ENCODE results near the gene HEXD. TPM values are rescaled to one million over a fixed set of nuclear protein-coding genes. Genes with fewer than 3 reads are reported as not detected.

The HEXD gene
- total and polyA plus RNA-seq, 10 of the 15 experiments (the other 5 are each of a cell fraction or from before 2014, with no cell fraction given), result 1.6 to 24.2 (median 7.0) TPM

- TF ChIP-seq, protein P1, sequence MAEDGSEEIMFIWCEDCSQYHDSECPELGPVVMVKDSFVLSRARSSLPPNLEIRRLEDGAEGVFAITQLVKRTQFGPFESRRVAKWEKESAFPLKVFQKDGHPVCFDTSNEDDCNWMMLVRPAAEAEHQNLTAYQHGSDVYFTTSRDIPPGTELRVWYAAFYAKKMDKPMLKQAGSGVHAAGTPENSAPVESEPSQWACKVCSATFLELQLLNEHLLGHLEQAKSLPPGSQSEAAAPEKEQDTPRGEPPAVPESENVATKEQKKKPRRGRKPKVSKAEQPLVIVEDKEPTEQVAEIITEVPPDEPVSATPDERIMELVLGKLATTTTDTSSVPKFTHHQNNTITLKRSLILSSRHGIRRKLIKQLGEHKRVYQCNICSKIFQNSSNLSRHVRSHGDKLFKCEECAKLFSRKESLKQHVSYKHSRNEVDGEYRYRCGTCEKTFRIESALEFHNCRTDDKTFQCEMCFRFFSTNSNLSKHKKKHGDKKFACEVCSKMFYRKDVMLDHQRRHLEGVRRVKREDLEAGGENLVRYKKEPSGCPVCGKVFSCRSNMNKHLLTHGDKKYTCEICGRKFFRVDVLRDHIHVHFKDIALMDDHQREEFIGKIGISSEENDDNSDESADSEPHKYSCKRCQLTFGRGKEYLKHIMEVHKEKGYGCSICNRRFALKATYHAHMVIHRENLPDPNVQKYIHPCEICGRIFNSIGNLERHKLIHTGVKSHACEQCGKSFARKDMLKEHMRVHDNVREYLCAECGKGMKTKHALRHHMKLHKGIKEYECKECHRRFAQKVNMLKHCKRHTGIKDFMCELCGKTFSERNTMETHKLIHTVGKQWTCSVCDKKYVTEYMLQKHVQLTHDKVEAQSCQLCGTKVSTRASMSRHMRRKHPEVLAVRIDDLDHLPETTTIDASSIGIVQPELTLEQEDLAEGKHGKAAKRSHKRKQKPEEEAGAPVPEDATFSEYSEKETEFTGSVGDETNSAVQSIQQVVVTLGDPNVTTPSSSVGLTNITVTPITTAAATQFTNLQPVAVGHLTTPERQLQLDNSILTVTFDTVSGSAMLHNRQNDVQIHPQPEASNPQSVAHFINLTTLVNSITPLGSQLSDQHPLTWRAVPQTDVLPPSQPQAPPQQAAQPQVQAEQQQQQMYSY (CRISPR knock-in tag; IDR thresholded peaks at IDR 0.05), result no peak
- TF ChIP-seq NFXL1 (IDR thresholded peaks at IDR 0.05; ENCODE audit: borderline replicate concordance), result no peak
- TF ChIP-seq ZNF24 (IDR thresholded peaks at IDR 0.05), result no peak
These were observed 59.8 kb downstream of the HEXD start (continued) for GRCh38 chr17:82477934-82478333.

DNA sequence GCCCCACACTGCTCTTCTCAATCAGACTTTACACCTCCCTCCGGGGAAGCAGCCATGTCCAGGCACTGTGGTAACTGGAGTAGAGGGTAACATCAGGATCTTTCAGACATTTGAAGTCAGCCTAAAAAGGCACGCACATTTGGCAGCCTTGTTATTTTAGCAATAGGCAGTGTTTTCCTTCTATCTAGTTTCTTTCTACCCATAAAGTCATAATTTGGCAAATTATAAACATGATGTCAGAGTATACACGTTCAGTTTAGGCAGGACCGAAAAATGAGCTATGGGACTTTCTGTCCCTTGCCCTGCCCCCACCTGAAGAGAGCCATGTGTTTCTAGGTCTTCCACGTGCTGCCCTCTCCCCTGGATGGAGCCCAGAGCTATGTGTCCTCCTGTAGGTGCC, 61.5 kb downstream of the HEXD start:
- Histone ChIP-seq H3K9me3 (replicated peaks; ENCODE audit: control insufficient read depth, insufficient read depth, low read length) (no peaks in the 10 kb centered on the region), H3K79me2 (ENCODE audit: control insufficient read depth, insufficient read depth, low read length) (no peaks in the 10 kb centered on the region; the same call in 1 of the 2 replicates), H3K36me3 (ENCODE audit: control insufficient read depth in 2 of 2, insufficient read depth in 2 of 2, low read length in 1 of 2) (peaks cover 29% of the 10 kb centered on the region in 2 experiments), H3K27ac (ENCODE audit: control insufficient read depth, insufficient read depth) (no peak overlapping the region), H4K20me1 (ENCODE audit: control insufficient read depth, insufficient read depth) (0 out of 2 replicates have a peak, but pooled peaks cover 2% of the 10 kb centered on the region), H3K4me2 (ENCODE audit: control insufficient read depth, insufficient read depth) (no peak overlapping the region), H3K27me3 (replicated peaks in 1 of 2; ENCODE audit: control insufficient read depth in 2 of 2, insufficient read depth in 2 of 2, low read length in 1 of 2) (no peaks in the 10 kb centered on the region), H3K4me3 (no peak overlapping the region), H3K4me1 (ENCODE audit: control insufficient read depth, insufficient read depth, low read length) (no peaks in the 10 kb centered on the region), H3K9ac (ENCODE audit: control insufficient read depth, insufficient read depth, low read length) (no peak overlapping the region), H2AFZ (ENCODE audit: control insufficient read depth, low read depth, low read length) (no peak overlapping the region)
- POLR2A ChIA-PET, result no interaction called here
- 93% methylated on average over 5 of the region's 5 CpGs for WGBS (ENCODE audit: insufficient coverage, insufficient replicate concordance, low lambda C conversion rate, missing lambda C conversion rate)
- ATAC-seq (no peak), FAIRE-seq (no peak), DNase-seq (ENCODE audit: low read depth, low spot score) (no peak)
- intact Hi-C loops (cut with micrococcal nuclease; ENCODE audit: unreplicated experiment) (no loop called here), in situ Hi-C loops (cut with MboI) (no loop called here)
- BruUV-seq (replicated peaks), result no TSS peak
- TF ChIP-seq, protein P2, sequence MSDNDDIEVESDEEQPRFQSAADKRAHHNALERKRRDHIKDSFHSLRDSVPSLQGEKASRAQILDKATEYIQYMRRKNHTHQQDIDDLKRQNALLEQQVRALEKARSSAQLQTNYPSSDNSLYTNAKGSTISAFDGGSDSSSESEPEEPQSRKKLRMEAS (IDR thresholded peaks at IDR 0.05; ENCODE audit: low read depth, low read length), result no peak
- no peak for TF ChIP-seq CBX3 (IDR thresholded peaks at IDR 0.05; ENCODE audit: borderline replicate concordance, low read depth)
- TF ChIP-seq, protein P3, sequence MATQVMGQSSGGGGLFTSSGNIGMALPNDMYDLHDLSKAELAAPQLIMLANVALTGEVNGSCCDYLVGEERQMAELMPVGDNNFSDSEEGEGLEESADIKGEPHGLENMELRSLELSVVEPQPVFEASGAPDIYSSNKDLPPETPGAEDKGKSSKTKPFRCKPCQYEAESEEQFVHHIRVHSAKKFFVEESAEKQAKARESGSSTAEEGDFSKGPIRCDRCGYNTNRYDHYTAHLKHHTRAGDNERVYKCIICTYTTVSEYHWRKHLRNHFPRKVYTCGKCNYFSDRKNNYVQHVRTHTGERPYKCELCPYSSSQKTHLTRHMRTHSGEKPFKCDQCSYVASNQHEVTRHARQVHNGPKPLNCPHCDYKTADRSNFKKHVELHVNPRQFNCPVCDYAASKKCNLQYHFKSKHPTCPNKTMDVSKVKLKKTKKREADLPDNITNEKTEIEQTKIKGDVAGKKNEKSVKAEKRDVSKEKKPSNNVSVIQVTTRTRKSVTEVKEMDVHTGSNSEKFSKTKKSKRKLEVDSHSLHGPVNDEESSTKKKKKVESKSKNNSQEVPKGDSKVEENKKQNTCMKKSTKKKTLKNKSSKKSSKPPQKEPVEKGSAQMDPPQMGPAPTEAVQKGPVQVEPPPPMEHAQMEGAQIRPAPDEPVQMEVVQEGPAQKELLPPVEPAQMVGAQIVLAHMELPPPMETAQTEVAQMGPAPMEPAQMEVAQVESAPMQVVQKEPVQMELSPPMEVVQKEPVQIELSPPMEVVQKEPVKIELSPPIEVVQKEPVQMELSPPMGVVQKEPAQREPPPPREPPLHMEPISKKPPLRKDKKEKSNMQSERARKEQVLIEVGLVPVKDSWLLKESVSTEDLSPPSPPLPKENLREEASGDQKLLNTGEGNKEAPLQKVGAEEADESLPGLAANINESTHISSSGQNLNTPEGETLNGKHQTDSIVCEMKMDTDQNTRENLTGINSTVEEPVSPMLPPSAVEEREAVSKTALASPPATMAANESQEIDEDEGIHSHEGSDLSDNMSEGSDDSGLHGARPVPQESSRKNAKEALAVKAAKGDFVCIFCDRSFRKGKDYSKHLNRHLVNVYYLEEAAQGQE (IDR thresholded peaks at IDR 0.05; ENCODE audit: low read depth, low read length), result no peak
- SMC1A ChIA-PET (ENCODE audit: uncharacterized antibody, unreplicated experiment), result interaction anchor here (1.0 kb wide), 1 partner anchor 75 kb away, joined by 3 read pairs; no protein-coding TSS in a partner anchor
- RAD21 ChIA-PET (ENCODE audit: unreplicated experiment), result no interaction called here
- CTCF ChIA-PET, result interaction anchor here (1.2 to 3.1 kb wide), 2 partner anchors 71 to 74 kb away, joined by 5 to 16 read pairs; no protein-coding TSS in a partner anchor

All from GM12878 (cell line).